Endothelial cell of umbilical vein (primary cell): ENCODE data around the gene OR13A1. TPM values are rescaled to one million over a fixed set of nuclear protein-coding genes. Genes with fewer than 3 reads are reported as not detected.

ENCODE experiments used
- BruUV-seq: library from RNA; stranded (reverse); fragments of 400-500 nt; replicated peaks from 2 replicates; lab custom pipeline; 2021; lab: Mats Ljungman, UMichigan
- CTCF ChIA-PET: fragments of 300-600, 350-600 bp; sonication (Branson Sonifier 250); formaldehyde crosslinking; loops from one replicate; lab custom pipeline; 2021; ENCODE audit warnings: antibody characterized with exemption, inconsistent platforms; lab: Charles Lee
- POLR2A ChIA-PET: fragments of 300-600, 350-600 bp; sonication (Branson Sonifier 250); formaldehyde crosslinking; loops from one replicate; lab custom pipeline; 2021; ENCODE audit warnings: antibody characterized with exemption, inconsistent platforms; lab: Charles Lee
- DNase-seq: peaks from one replicate; pipeline ENCODE4 v3.0.0-alpha.2; 2011; ENCODE audit warnings: low read depth, low spot score
- FAIRE-seq: peaks from 2 replicates; lab custom pipeline; 2011; peaks lifted over from hg19 to GRCh38; lab: Jason Lieb, UNC
- H2AFZ ChIP-seq: 2 replicates; pipeline ENCODE4 v1.6.0; 2012; ENCODE audit warnings: low read depth, low read length, control low read depth, inconsistent platforms
- H3K27ac ChIP-seq: 2 replicates; pipeline ENCODE4 v1.5.1; 2011; ENCODE audit warnings: low read depth, mild to moderate bottlenecking, control low read depth, low read length, moderate library complexity; ENCODE audit not compliant: insufficient read depth
- H3K27me3 ChIP-seq, 2 experiments: 2 replicates each; pipeline versions ENCODE4 v1.6.0 to v1.6.1; 2011; ENCODE audit warnings: low read length in 2 of 2, mixed read lengths in 1 of 2; ENCODE audit not compliant: control insufficient read depth in 2 of 2, insufficient read depth in 2 of 2
- H3K36me3 ChIP-seq, 2 experiments: 2 replicates in 1 of 2; 3 replicates in 1 of 2; pipeline ENCODE4 v1.5.1; 2011; ENCODE audit warnings: low read length in 2 of 2, mild to moderate bottlenecking in 1 of 2, moderate library complexity in 1 of 2; ENCODE audit not compliant: control insufficient read depth in 2 of 2, insufficient read depth in 2 of 2; ENCODE audit errors: extremely low read depth in 1 of 2
- H3K4me1 ChIP-seq: 3 replicates; pipeline ENCODE4 v1.5.1; 2011; ENCODE audit warnings: mild to moderate bottlenecking, low read length; ENCODE audit not compliant: control insufficient read depth, insufficient read depth; ENCODE audit errors: extremely low read depth
- H3K4me2 ChIP-seq: 2 replicates; pipeline ENCODE4 v1.6.1; 2011; ENCODE audit warnings: low read length, control low read depth, mixed read lengths; ENCODE audit not compliant: insufficient read depth
- H3K4me3 ChIP-seq, 3 experiments: fragments of 200-600 bp in 1 of 3; sonication (generic), shearing (Covaris generic) in 1 of 3; replicated peaks in 1 of 3; 2 replicates each; pipeline ENCODE4 v1.5.1; 2011 to 2016; ENCODE audit warnings: control low read depth in 3 of 3, low read length in 3 of 3, mild to moderate bottlenecking in 2 of 3, inconsistent platforms in 1 of 3, low read depth in 1 of 3, moderate library complexity in 1 of 3; ENCODE audit not compliant: insufficient read depth in 1 of 3
- H3K79me2 ChIP-seq: 2 replicates; pipeline ENCODE4 v1.6.0; 2012; ENCODE audit warnings: low read length, inconsistent platforms; ENCODE audit not compliant: control insufficient read depth, insufficient read depth
- H3K9ac ChIP-seq: replicated peaks from 2 replicates; pipeline ENCODE3; 2011; ENCODE audit warnings: low read length, control low read depth; ENCODE audit not compliant: insufficient read depth; ENCODE audit errors: extremely low read depth
- H3K9me1 ChIP-seq: replicated peaks from 3 replicates; pipeline ENCODE4 v1.6.0; 2011; ENCODE audit warnings: mild to moderate bottlenecking, low read length; ENCODE audit not compliant: control insufficient read depth, insufficient read depth; ENCODE audit errors: extremely low read depth
- H3K9me3 ChIP-seq: replicated peaks from 2 replicates; pipeline ENCODE4 v1.5.1; 2012; ENCODE audit warnings: low read length, inconsistent platforms; ENCODE audit not compliant: control insufficient read depth, insufficient read depth
- H4K20me1 ChIP-seq: replicated peaks from 2 replicates; pipeline ENCODE3; 2011; ENCODE audit warnings: mild to moderate bottlenecking, low read length; ENCODE audit not compliant: control insufficient read depth, insufficient read depth; ENCODE audit errors: extremely low read depth
- EZH2 ChIP-seq: IDR thresholded peaks from 2 replicates; pipeline ENCODE4 v1.6.1; 2012; ENCODE audit warnings: borderline replicate concordance, low read depth, mild to moderate bottlenecking, moderate library complexity, low read length, inconsistent platforms; ENCODE audit not compliant: severe bottlenecking
- FOS ChIP-seq: IDR thresholded peaks from 2 replicates; pipeline ENCODE4 v1.6.1; 2011; ENCODE audit warnings: mild to moderate bottlenecking, low read length, moderate library complexity, borderline replicate concordance; ENCODE audit not compliant: insufficient read depth
- GATA2 ChIP-seq: IDR thresholded peaks from 2 replicates; pipeline ENCODE4 v1.7.0; 2011; ENCODE audit warnings: low read depth, mild to moderate bottlenecking, moderate library complexity, mixed read lengths, low read length; ENCODE audit not compliant: insufficient read length, insufficient read depth
- JUN ChIP-seq: IDR thresholded peaks from 2 replicates; pipeline ENCODE4 v1.6.1; 2011; ENCODE audit warnings: borderline replicate concordance, low read depth; ENCODE audit not compliant: insufficient read length, insufficient read depth
- MYC ChIP-seq: IDR thresholded peaks from one replicate; pipeline ENCODE4 v1.6.1; 2011; ENCODE audit warnings: mild to moderate bottlenecking, low read depth, low read length
- POLR2A ChIP-seq: IDR thresholded peaks from 2 replicates; pipeline ENCODE4 v1.6.1; 2012; ENCODE audit warnings: low read depth, mild to moderate bottlenecking, control low read depth, low read length
- POLR2AphosphoS5 ChIP-seq: IDR thresholded peaks from 2 replicates; pipeline ENCODE4 v1.6.1; 2012; ENCODE audit warnings: low read depth, mild to moderate bottlenecking, control low read depth, low read length, moderate library complexity; ENCODE audit not compliant: insufficient read depth
- dilution Hi-C: fragments of 300-500 bp; cut with MboI; formaldehyde crosslinking; loops from one replicate; pipeline ENCODE4 v1.15.0; 2019; ENCODE audit warnings: low sequenced_read_pairs; ENCODE audit not compliant: extremely low pct_ligation_motif_present
- intact Hi-C: fragments of 100-400 bp; cut with micrococcal nuclease; formaldehyde crosslinking; loops from one replicate; pipeline ENCODE4 v1.10.0; 2022
- polyA plus RNA-seq, 4 experiments: library from polyadenylated mRNA; depleted of rRNA in 3 of 4; stranded (reverse) in 3 of 4; unstranded in 1 of 4; fragments of >200 nt; gene quantifications; 2 replicates each; pipeline versions ENCODE4 v1.2.1 to v1.2.3, GENCODE V29; 2011 to 2012; ENCODE audit warnings: missing spikeins in 1 of 4
- total RNA-seq: library from RNA; stranded (reverse); gene quantifications from 2 replicates; pipeline ENCODE4 v1.2.3, GENCODE V29; 2021
- TF ChIP-seq, protein P1 (sequence below): IDR thresholded peaks from 2 replicates; pipeline ENCODE4 v1.6.1; 2011; ENCODE audit not compliant: insufficient read depth, insufficient read length
- TF ChIP-seq, protein P2 (sequence below), 2 donors: IDR thresholded peaks; 1 replicate in 1 of 2; 2 replicates in 1 of 2; pipeline ENCODE4 v1.5.1; 2011; ENCODE audit warnings: low read length in 2 of 2, mild to moderate bottlenecking in 2 of 2, moderate library complexity in 2 of 2, control low read depth in 1 of 2, inconsistent platforms in 1 of 2, low read depth in 1 of 2; ENCODE audit not compliant: insufficient read depth in 1 of 2; ENCODE audit errors: extremely low read depth in 1 of 2

The OR13A1 gene
- total and polyA plus RNA-seq, 2 donors (not counting 3 experiments of a cell fraction or from before 2014, with no cell fraction given): not detected

DNA sequence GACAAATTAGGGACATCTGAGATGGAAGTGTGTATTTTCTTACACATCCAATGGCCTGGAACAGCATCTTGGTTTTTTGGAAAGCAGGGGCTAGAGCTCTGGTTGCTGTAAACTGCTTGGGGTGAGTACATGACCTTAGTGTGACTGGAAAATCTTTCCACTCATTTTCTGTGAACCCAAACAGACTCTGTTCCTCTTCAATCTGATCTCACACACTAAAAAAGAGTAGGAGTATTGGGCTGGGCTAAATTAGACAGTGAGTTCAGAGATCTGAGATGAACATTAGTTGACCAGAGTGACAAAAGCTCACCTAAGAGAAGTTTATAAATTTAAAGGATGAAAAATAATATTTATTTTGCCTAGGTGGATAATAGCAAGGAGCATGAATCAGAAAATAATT lies 59.2 kb downstream of the OR13A1 start:
- FAIRE-seq (no peak), DNase-seq (no peak)
- no peaks in the 10 kb centered on the region for H3K79me2 ChIP-seq
- intact Hi-C loops (no loop called here), dilution Hi-C loops (no loop called here)
- TF ChIP-seq MYC (no peak), POLR2A (no peak), EZH2 (no peak), POLR2AphosphoS5 (no peak), FOS (no peak), GATA2 (no peak), JUN (no peak)
- TF ChIP-seq, protein P1, sequence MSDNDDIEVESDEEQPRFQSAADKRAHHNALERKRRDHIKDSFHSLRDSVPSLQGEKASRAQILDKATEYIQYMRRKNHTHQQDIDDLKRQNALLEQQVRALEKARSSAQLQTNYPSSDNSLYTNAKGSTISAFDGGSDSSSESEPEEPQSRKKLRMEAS: no peak
- TF ChIP-seq, protein P2, sequence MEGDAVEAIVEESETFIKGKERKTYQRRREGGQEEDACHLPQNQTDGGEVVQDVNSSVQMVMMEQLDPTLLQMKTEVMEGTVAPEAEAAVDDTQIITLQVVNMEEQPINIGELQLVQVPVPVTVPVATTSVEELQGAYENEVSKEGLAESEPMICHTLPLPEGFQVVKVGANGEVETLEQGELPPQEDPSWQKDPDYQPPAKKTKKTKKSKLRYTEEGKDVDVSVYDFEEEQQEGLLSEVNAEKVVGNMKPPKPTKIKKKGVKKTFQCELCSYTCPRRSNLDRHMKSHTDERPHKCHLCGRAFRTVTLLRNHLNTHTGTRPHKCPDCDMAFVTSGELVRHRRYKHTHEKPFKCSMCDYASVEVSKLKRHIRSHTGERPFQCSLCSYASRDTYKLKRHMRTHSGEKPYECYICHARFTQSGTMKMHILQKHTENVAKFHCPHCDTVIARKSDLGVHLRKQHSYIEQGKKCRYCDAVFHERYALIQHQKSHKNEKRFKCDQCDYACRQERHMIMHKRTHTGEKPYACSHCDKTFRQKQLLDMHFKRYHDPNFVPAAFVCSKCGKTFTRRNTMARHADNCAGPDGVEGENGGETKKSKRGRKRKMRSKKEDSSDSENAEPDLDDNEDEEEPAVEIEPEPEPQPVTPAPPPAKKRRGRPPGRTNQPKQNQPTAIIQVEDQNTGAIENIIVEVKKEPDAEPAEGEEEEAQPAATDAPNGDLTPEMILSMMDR (IDR thresholded peaks at IDR 0.05; ENCODE audit: extremely low read depth in 1 of 2, insufficient read depth in 1 of 2, low read depth in 1 of 2, low read length in 2 of 2): no peak
- no peaks in the 10 kb centered on the region for H3K9me3 ChIP-seq
- no peaks in the 10 kb centered on the region for H3K9me1 ChIP-seq
- H3K36me3 ChIP-seq: no peaks in the 10 kb centered on the region
- no peaks in the 10 kb centered on the region for H3K4me1 ChIP-seq
- H2AFZ ChIP-seq: no peak overlapping the region
- no peaks in the 10 kb centered on the region for H3K27me3 ChIP-seq
- H3K9ac ChIP-seq: no peak overlapping the region
- CTCF ChIA-PET: interaction anchor here (1.4 kb wide), 1 partner anchor 21 kb away, joined by 5 read pairs; no protein-coding TSS in a partner anchor
- H3K27ac ChIP-seq: no peak overlapping the region
- no peak overlapping the region for H3K4me3 ChIP-seq
- POLR2A ChIA-PET: no interaction called here
- no TSS peak for BruUV-seq
- no peaks in the 10 kb centered on the region for H4K20me1 ChIP-seq
- H3K4me2 ChIP-seq: no peak overlapping the region
